GM03348 (cell line): ENCODE data around the gene CNTRL.
A peak's percentile ranks its signal among the peaks of the same experiment; 100 is the strongest.
"Not testable (repeated sequence)": the region's sequence is repeated elsewhere in the genome, so short reads cannot be mapped to it uniquely, and the experiment has no call there.

Source experiments
- DNase-seq: peaks from one replicate; pipeline ENCODE4 v3.0.0; 2012; ENCODE audit warnings: low spot score

The CNTRL gene

GRCh38 chr9:121133104-121133816 is 58.5 kb downstream of the CNTRL start:
- DNase-seq: no peak

DNA sequence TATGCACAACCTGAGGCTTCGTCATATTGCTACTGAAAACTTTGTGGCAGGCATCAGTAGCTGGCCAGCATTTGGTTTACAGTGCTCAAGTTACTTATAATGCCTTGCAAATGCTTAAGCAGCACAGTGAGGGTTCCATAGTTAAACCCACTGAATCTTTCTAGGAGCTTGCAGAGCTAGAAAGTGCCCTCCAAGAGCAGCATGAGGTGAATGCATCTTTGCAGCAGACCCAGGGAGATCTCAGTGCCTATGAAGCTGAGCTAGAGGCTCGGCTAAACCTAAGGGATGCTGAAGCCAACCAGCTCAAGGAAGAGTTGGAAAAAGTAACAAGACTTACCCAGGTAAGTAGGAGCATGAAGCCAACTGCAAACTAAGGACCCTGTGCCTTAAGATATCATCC is 60.9 kb downstream of the CNTRL start:
- DNase-seq: no peak

DNA sequence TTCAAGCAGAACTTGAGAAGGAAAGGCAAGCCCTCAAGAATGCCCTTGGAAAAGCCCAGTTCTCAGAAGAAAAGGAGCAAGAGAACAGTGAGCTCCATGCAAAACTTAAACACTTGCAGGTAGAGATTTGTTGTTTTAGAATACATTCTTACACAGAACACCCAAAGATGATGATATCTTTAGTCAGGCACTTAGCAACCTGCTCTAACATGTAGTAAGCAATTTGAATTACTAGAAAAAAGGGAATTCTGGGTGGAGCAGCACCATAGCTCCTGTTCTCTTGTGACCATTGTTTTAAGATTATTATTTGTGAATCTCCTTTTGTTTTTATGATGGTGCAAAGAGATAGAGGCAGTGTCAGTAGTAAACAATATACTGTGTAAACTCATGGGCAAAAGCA is 63.8 kb downstream of the CNTRL start:
- no peak for DNase-seq

- no peak for DNase-seq
Observed at GRCh38 chr9:121138973-121139372, 64.2 kb downstream of the CNTRL start.

DNA sequence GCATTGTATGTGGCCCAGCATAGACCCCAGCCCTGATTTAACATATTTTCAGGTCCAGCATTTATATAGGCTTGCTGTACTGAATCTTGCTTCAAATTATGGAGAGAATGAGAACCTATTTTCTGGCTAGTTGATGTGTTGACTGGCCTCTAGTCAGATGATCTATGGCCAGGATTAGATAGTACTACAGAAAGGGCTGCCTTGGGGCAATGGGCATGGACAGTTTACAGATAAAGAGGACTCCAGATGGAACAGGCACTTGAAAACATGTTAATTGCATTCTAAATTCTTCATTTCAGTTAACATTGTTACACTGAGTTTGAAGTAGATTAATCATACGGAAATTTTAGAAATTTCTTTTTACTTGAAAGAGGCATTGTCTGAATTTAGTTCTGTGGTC is 65.4 kb downstream of the CNTRL start:
- no peak for DNase-seq

- no peak for DNase-seq
Observed at GRCh38 chr9:121141306-121141705, 66.6 kb downstream of the CNTRL start.

DNA sequence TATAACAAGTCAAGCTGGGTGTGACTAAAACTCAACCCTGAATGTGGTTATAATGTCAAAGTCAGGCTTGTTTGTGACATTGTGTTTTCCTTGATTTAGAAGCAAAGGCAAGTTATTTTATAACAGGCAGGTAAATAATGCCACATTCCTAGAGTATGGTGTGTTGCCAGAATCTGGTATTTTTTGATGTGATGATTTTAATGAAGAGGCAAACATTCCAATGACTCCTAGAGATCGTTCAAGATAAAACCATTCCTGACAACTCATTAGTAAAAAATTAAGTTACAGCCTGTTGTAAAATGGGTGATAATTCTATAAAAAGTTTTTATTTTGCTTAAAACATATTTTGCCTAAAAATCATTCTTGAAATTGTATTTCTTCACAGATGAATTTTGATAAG is 67.0 kb downstream of the CNTRL start:
- no peak for DNase-seq

DNA sequence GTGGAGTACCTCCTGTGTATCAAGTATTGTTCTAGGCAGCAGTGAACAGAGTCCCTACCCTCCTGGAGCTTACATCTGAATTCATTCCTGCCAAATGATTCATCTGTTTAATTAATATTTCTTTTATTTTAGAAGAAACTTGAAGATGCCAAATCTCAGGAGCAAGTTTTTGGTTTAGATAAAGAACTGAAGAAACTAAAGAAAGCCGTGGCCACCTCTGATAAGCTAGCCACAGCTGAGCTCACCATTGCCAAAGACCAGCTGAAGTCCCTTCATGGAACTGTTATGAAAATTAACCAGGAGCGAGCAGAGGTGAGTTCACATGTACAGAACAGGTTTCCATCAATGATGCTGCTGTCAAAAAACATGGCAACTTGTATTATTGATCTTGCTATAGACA is 69.0 kb downstream of the CNTRL start:
- DNase-seq: no peak

DNA sequence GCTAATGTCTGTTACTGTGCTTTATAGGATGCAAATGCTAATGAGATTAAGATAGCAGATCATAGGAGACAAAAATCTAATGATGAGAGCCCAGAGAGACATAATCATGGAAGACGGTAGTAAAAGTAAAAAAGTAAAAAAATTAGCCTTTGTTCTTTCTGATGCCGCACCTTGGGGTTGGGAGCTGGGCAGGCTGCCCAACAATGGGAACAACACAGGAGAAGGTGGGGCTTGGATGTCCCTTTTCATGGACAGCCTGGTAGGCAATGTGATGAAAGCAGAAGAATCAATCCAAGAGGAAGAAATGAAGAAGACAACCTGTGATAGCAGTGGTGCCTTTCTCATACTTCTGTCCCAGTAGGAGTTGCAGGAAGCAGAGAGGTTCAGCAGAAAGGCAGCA is 69.7 kb downstream of the CNTRL start:
- no peak for DNase-seq

DNA sequence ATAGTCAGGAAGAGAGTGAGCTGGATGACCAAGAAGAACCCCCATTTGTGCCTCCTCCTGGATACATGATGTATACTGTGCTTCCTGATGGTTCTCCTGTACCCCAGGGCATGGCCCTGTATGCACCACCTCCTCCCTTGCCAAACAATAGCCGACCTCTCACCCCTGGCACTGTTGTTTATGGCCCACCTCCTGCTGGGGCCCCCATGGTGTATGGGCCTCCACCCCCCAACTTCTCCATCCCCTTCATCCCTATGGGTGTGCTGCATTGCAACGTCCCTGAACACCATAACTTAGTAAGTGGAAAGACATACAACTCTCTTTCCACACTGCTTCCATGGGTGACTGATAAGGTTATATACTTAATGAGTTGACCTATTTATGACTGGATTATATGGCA is 75.4 kb downstream of the CNTRL start:
- no peak for DNase-seq

GRCh38 chr9:121153642-121154041 is 78.9 kb downstream of the CNTRL start:
- DNase-seq: no peak

DNA sequence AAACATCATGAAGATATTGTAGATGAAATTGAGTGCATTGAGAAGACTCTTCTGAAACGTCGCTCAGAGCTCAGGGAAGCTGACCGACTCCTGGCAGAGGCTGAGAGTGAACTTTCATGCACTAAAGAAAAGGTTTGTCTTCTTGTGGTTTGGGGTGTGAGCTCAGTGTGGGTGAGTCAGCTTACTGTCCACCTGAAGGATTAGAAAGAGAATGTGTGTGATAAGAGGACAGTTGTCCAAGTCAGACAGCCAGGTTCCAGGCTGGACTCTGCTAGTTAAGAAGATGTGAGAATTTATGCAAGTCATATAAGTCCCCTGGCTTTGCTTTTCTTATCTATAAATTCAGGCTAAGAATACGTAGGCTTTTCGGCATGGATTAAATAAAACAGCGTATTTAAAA is 80.0 kb downstream of the CNTRL start:
- DNase-seq: no peak

- peak; percentile 65 for DNase-seq
Observed at GRCh38 chr9:121156263-121156731, 81.5 kb downstream of the CNTRL start.

DNA sequence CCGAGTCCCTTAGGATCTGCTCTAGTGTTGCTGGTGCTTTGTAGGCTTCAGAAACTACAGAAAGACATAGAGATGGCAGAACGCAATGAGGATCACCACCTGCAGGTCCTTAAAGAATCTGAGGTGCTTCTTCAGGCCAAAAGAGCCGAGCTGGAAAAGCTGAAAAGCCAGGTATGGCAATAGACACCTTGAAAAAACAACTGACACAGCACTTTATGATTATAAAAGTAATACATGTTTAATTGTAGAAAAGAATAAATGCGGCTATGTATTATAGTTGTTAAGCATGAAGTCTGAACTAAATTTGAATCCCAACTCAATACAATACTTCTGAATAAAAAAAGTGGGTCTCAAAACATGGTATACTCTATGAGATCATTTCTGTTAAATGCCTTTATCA is 83.2 kb downstream of the CNTRL start:
- DNase-seq: no peak

DNA sequence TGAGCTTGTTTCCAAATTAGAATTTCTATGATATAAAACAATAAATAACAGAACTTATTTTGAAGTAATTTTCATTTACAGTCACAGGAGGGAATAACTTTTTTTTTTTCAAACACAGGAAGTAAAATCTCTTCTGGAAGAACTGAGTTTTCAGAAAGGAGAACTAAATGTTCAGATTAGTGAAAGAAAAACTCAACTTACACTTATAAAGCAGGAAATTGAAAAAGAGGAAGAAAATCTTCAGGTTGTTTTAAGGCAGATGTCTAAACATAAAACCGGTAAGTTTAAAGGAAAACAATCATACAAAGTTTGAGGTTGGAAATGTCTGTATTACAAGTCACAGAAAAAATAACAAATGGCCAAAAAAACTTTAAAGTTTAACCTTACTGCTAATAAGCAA is 85.3 kb downstream of the CNTRL start:
- DNase-seq: no peak

- DNase-seq: no peak
Observed at GRCh38 chr9:121168052-121168451, 93.3 kb downstream of the CNTRL start.

DNA sequence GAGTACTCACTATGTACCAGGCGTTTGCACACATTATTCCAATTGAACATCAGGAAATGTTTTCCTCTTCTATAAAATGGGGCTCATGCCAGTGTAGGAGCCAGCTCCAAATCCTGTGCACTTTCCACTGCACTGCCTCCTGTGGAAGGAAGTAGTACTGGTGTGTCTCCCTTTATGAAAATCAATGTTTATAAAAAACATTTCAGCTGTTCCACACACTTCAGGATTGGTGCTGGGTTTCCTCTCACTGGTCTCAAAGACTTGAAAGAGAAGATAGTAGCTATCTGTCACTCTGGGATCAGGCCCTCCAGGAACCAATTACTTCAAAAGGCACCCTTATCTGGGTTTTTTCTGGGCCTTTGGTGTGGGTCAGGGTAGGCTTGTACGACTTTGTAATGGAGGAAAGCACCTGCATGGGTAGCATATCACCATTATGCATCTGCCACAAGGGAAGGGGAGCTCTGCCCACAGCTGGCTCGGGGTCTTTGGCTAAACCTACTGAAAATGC is 94.4 kb downstream of the CNTRL start:
- DNase-seq: peak; percentile 36

DNA sequence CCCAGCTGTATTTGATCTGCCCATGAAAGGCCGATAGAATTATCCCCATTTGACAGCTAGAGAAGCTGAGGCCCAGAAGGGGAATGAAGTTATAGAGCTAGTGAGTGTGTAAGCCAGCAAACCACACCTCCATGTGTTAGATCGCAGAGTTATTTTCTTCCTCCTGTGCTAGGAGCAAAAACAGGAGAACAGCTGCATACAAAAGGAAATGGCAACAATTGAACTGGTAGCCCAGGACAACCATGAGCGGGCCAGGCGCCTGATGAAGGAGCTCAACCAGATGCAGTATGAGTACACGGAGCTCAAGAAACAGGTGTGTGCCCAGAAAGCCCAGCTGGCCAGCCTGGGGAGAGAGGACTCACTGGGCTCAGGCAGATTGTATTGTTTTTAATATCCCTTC is 96.5 kb downstream of the CNTRL start:
- no peak for DNase-seq

DNA sequence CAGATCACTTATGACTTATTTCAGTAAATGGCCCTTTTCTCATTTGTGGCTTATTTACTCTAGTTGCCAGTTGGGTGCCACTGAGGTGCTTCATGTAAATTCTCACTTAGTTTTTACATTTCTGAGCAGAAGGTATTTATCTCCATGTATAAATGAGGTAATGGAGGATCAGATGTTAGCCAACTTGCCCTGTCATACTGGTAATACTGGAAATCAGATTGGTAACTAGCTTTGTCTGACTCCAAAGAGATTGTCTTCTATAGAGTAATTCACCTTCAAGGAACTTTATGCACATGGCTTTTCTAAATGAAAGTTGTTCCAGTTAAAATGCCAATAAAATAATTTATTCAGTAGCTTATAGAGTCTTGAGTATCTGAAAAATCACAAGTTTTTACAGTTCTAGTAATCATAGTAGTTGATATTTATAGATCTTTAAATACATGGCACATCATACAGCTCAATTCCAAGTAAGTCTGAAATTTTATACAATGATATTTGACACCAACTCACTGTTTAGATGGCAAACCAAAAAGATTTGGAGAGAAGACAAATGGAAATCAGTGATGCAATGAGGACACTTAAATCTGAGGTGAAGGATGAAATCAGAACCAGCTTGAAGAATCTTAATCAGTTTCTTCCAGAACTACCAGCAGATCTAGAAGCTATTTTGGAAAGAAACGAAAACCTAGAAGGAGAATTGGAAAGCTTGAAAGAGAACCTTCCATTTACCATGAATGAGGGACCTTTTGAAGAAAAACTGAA is 98.2 kb downstream of the CNTRL start:
- DNase-seq: no peak

- no peak for DNase-seq
Observed at GRCh38 chr9:121173501-121173900, 98.7 kb downstream of the CNTRL start.

GRCh38 chr9:121178676-121179372 is 104.1 kb downstream of the CNTRL start:
- no peak for DNase-seq

DNA sequence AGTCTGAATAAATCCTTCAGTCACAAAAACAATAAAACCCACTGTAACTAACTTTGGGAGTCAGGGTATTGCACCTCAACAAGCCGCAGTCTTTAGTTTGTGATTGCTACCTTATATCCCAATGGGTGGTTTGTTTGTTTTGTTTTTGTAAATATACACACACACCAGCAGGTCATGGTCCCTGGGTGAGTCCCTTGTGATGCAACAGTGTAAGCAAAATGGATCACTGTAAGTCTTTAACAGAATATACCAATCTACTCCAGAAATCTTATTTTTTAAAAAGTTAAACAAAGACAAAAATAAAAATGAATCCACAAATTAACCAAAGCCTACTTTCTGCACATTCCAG is 104.6 kb downstream of the CNTRL start:
- not testable (repeated sequence) for DNase-seq
